Esophagus squamous epithelium (tissue), 5 donors: ENCODE results near the gene HES7. TPM values are rescaled to one million over a fixed set of nuclear protein-coding genes. Genes with fewer than 3 reads are reported as not detected.

ENCODE experiments used
- DNase-seq: peaks from one replicate; lab custom pipeline; 2025; lab: John Stamatoyannopoulos, UW
- H3K27ac ChIP-seq, 4 donors: fragments of 200-600 bp; sonication (generic); one replicate each; pipeline ENCODE4 v1.5.1; 2016 to 2019; ENCODE audit warnings: mild to moderate bottlenecking in 1 of 4
- H3K27me3 ChIP-seq, 4 donors: fragments of 200-600 bp; sonication (generic); 1 replicate in 3 of 4; 2 replicates in 1 of 4; pipeline versions ENCODE4 v1.5.1 to v1.6.0; 2017 to 2021; ENCODE audit warnings: antibody characterized with exemption in 1 of 4
- H3K36me3 ChIP-seq, 3 donors: fragments of 200-600 bp; sonication (generic); one replicate each; pipeline ENCODE4 v1.5.1; 2016 to 2019
- H3K4me1 ChIP-seq, 3 donors: fragments of 200-600 bp; sonication (generic); one replicate each; pipeline ENCODE4 v1.5.1; 2017 to 2019
- H3K4me3 ChIP-seq, 4 donors: fragments of 200-600 bp; sonication (generic); 1 replicate in 3 of 4; 2 replicates in 1 of 4; pipeline ENCODE4 v1.5.1; 2016 to 2019; ENCODE audit warnings: mild to moderate bottlenecking in 2 of 4, moderate library complexity in 1 of 4
- H3K9me3 ChIP-seq, 3 donors: fragments of 200-600 bp; sonication (generic); one replicate each; pipeline ENCODE4 v1.5.1; 2016 to 2019
- POLR2A ChIP-seq, 4 donors: fragments of 450-650 bp; IDR thresholded peaks; one replicate each; pipeline ENCODE4 v1.6.1; 2017; ENCODE audit warnings: antibody characterized with exemption in 4 of 4, mild to moderate bottlenecking in 4 of 4, moderate library complexity in 3 of 4
- WGBS, 2 donors: methylation state at CpG; one replicate each; pipeline ENCODE4 v1.1.5; 2018; 5-methylcytosine and 5-hydroxymethylcytosine counted together
- intact Hi-C: fragments of 100-400 bp; cut with DNase I; formaldehyde crosslinking; loops from one replicate; pipeline ENCODE4 v1.15.0; 2022
- total RNA-seq, 4 donors: library from RNA; depleted of rRNA; stranded (reverse); fragments of >200 nt; gene quantifications; one replicate each; pipeline ENCODE4 v1.1.0, GENCODE V29; 2016
- TF ChIP-seq, protein P1 (sequence below), 6 experiments: fragments of 450-650 bp in 4 of 6; fragments of 200-600 bp in 2 of 6; sonication (generic) in 2 of 6; IDR thresholded peaks; one replicate each; pipeline ENCODE4 v1.5.1; 2016 to 2019; ENCODE audit warnings: antibody characterized with exemption in 6 of 6, mild to moderate bottlenecking in 4 of 6, moderate library complexity in 4 of 6
- donor health status: DM: yes; HTN: yes; CAD: no.

Gene HES7
- total RNA-seq, 4 donors from 2014 or later, result not detected

DNA sequence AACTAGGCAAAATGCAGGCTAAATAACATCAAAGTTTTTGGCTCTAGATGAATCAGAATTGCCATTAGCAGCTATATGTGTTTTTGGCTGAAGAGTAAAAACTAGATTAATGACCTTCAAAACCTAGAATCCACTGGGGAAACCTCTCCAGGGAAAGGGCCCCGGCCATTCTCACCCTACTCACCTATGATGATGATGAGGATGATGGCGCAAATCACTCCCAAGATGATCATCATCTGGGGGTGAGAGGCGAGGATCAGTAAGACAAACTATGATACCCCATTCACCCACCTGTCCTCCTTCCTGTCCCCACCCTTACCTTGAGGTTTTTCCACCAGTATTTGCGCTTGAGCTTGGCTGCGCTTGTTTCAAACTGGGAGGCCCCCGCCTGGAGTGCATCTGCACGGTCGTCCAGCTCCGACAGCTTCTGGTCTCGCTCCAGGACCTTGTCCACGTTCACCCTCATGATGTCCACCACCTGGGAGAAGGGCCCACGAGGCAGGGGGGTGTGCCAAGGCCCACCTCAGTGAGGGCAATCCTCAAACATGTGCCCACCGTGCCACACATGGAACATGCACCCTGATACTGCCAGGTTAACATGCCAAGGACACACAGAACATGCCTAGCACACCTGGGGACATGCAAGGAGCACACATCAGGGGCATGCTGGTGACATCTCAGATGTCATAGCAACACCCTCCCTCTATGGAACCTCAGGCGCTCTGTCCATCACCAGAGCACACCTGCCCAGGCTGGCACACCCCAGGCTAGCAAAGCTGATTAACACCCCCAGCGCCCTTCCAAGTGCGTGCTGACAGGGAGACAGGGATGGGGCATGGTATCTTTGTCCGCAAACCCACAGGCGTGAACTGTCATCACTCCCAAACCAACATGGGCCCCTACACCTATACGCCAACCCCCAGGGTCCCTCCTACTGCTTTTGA is 37.7 kb upstream of the HES7 start:
- Histone ChIP-seq H3K9me3 (no peaks in the 10 kb centered on the region), H3K27ac (peak overlapping the region; percentile 97 to 100 (median 99)), H3K4me3 (peak overlapping the region; percentile 73 to 100 (median 89)), H3K4me1 (peaks cover 43 to 87% (median 56%) of the 10 kb centered on the region in 3 donors), H3K36me3 (peaks cover 0 to 27% (median 7%) of the 10 kb centered on the region in 3 donors), H3K27me3 (no peaks in the 10 kb centered on the region)
- 41 to 64% methylated on average over 12 to 16 of the region's 19 CpGs for WGBS, 2 donors
- intact Hi-C loops, result no loop called here
- DNase-seq, result no peak
- TF ChIP-seq, protein P1, sequence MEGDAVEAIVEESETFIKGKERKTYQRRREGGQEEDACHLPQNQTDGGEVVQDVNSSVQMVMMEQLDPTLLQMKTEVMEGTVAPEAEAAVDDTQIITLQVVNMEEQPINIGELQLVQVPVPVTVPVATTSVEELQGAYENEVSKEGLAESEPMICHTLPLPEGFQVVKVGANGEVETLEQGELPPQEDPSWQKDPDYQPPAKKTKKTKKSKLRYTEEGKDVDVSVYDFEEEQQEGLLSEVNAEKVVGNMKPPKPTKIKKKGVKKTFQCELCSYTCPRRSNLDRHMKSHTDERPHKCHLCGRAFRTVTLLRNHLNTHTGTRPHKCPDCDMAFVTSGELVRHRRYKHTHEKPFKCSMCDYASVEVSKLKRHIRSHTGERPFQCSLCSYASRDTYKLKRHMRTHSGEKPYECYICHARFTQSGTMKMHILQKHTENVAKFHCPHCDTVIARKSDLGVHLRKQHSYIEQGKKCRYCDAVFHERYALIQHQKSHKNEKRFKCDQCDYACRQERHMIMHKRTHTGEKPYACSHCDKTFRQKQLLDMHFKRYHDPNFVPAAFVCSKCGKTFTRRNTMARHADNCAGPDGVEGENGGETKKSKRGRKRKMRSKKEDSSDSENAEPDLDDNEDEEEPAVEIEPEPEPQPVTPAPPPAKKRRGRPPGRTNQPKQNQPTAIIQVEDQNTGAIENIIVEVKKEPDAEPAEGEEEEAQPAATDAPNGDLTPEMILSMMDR (IDR thresholded peaks at IDR 0.05), result no peak
- no peak for TF ChIP-seq POLR2A (IDR thresholded peaks at IDR 0.05)

DNA sequence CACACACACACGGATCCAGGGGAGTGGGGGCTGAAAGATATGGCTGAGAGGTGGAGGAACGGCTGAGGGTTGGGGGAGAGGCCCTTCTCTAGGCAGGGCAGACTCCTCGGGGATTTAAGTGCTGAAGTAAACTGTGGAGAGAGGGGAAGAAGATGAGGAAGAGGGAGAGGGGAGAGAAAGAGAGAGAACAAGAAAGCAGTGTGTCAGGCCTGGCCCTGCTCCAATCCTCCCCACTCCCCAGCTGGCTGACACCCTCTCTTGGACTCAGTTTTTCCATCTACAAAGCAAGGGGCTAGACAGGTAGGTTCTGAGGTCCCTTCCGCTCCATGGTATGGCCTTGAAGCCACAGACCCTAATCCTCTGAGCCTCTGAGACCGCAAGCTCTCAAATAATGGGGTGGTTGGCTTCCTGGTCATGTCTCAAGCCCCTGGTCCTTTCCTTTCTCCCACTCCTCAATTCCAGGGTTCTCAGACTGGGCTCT is 36.9 kb upstream of the HES7 start:
- peak overlapping the region in 2 of 4 donors; percentile 4 to 5 for H3K4me3 ChIP-seq
- no peak for DNase-seq
- TF ChIP-seq POLR2A (IDR thresholded peaks at IDR 0.05), result no peak
- TF ChIP-seq, protein P1 (IDR thresholded peaks at IDR 0.05), result no peak
- peaks cover 0 to 27% (median 7%) of the 10 kb centered on the region in 3 donors for H3K36me3 ChIP-seq
- H3K9me3 ChIP-seq, result no peaks in the 10 kb centered on the region
- intact Hi-C loops, result no loop called here
- H3K4me1 ChIP-seq, result peaks cover 36 to 79% (median 51%) of the 10 kb centered on the region in 3 donors
- peak overlapping the region; percentile 32 to 100 (median 99) for H3K27ac ChIP-seq
- 52 to 60% methylated on average over 5 of the region's 5 CpGs for WGBS, 2 donors
- no peaks in the 10 kb centered on the region for H3K27me3 ChIP-seq

DNA sequence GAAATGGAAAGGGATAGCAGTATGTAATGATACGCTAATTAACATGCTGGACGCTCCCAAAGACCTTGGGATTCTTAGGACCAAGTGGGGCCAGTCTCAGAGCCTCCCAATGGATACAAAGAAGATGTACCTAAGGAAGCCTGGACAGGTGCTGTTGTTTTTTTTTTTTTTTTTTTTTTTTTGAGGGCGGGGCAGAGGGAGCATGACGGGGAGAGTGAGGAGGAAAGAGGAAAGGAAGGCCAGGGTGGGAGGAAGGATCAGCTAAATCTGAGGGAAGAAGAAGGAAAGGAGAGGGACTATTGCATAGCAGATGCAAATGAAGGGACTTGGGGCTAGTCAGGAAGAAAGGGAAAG is 36.3 kb upstream of the HES7 start:
- H3K27ac ChIP-seq, result peak overlapping the region in 3 of 4 donors; percentile 98 to 100 (median 100)
- WGBS, 2 donors, result 57 to 69% methylated on average over 3 to 4 of the region's 4 CpGs

DNA sequence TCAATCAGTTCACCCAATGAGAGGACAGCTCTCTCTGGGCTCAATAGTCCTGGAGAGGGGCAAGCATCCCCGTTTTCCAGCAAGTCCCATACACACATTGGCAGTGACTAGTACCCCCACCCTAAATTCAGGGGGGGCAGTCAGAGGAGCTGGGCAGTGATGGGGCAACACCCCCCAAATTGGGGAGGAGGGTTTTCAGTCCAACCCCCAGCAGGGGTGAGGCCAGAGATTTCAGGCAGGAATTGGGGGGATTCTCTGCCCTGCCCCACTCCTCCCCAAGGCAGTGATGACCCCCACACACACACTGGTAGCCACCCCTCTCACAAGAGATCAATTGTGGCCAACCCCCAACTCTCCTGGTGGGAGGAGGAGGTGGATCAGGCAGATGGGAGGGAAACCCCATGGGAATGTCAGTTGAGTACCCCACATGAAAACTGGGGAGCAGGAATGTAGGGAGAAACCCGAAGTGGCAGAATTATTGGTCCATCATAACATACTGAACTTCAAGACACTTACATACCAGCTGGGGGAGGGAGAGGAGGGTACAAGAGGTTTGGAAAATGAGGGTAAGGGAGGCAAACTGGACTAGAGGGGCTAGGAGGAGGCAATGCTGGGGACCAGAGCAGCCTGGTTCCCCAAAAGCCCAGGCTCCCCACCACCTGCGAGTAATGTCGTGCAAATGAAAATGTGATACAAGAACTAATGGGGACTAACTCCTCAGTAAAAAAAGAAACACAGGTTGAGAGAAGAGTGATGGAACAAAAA is 35.7 kb upstream of the HES7 start:
- no peak overlapping the region for H3K4me3 ChIP-seq
- peaks cover 0 to 27% (median 7%) of the 10 kb centered on the region in 3 donors for H3K36me3 ChIP-seq
- no peaks in the 10 kb centered on the region for H3K27me3 ChIP-seq
- H3K9me3 ChIP-seq, result no peaks in the 10 kb centered on the region
- H3K27ac ChIP-seq, result peak overlapping the region; percentile 14 to 100 (median 80)
- peaks cover 37 to 78% (median 49%) of the 10 kb centered on the region in 3 donors for H3K4me1 ChIP-seq
- DNase-seq, result no peak
- WGBS, 2 donors, result 58 to 66% methylated on average over 3 to 4 of the region's 4 CpGs
- intact Hi-C loops, result no loop called here
- TF ChIP-seq, protein P1 (IDR thresholded peaks at IDR 0.05), result no peak
- TF ChIP-seq POLR2A (IDR thresholded peaks at IDR 0.05), result no peak

More for the DNA sequence above, 36.3 kb upstream of the HES7 start:
- TF ChIP-seq POLR2A (IDR thresholded peaks at IDR 0.05), result no peak
- TF ChIP-seq, protein P1 (IDR thresholded peaks at IDR 0.05), result no peak
- Histone ChIP-seq H3K27me3 (no peaks in the 10 kb centered on the region), H3K9me3 (no peaks in the 10 kb centered on the region), H3K36me3 (peaks cover 0 to 27% (median 7%) of the 10 kb centered on the region in 3 donors), H3K4me3 (no peak overlapping the region), H3K4me1 (peaks cover 36 to 77% (median 51%) of the 10 kb centered on the region in 3 donors)
- DNase-seq, result no peak
- intact Hi-C loops, result no loop called here
